Hepatocyte (in vitro differentiated cells): Measurements from ENCODE around the gene ZC3H11A. TPM values are rescaled to one million over a fixed set of nuclear protein-coding genes. Genes with fewer than 3 reads are reported as not detected.
"Not testable (repeated sequence)": the region's sequence is repeated elsewhere in the genome, so short reads cannot be mapped to it uniquely, and the experiment has no call there.

Source experiments
- DNase-seq: peaks from one replicate; pipeline ENCODE4 v3.0.0-alpha.2; 2016; ENCODE audit warnings: low spot score
- H2AFZ ChIP-seq: fragments of 200-600 bp; sonication (generic); 2 replicates; pipeline ENCODE4 v1.6.0; 2016; ENCODE audit warnings: antibody characterized with exemption, mild to moderate bottlenecking
- H3K27ac ChIP-seq: fragments of 200-600 bp; sonication (generic); 2 replicates; pipeline ENCODE4 v1.5.1; 2016; ENCODE audit warnings: mild to moderate bottlenecking
- H3K27me3 ChIP-seq: fragments of 200-600 bp; sonication (generic); 2 replicates; pipeline ENCODE4 v1.6.1; 2016
- H3K36me3 ChIP-seq: fragments of 200-600 bp; sonication (generic); replicated peaks from 2 replicates; pipeline ENCODE4 v1.5.1; 2016; ENCODE audit warnings: low read depth; ENCODE audit not compliant: insufficient read depth
- H3K4me1 ChIP-seq: fragments of 200-600 bp; sonication (generic); 2 replicates; pipeline ENCODE4 v1.5.1; 2016; ENCODE audit warnings: mild to moderate bottlenecking, moderate library complexity; ENCODE audit not compliant: insufficient read depth
- H3K4me2 ChIP-seq: fragments of 200-600 bp; sonication (generic); 2 replicates; pipeline ENCODE4 v1.6.0; 2016
- H3K4me3 ChIP-seq: fragments of 200-600 bp; sonication (generic); 2 replicates; pipeline ENCODE4 v1.5.1; 2016; ENCODE audit warnings: mild to moderate bottlenecking
- H3K79me2 ChIP-seq: fragments of 200-600 bp; sonication (generic); 2 replicates; pipeline ENCODE4 v1.6.0; 2017; ENCODE audit warnings: mild to moderate bottlenecking
- H3K9me2 ChIP-seq: fragments of 200-600 bp; sonication (generic); replicated peaks from 2 replicates; pipeline ENCODE4 v1.6.0; 2017; ENCODE audit warnings: mild to moderate bottlenecking; ENCODE audit not compliant: insufficient read depth
- H3K9me3 ChIP-seq: fragments of 200-600 bp; sonication (generic); 2 replicates; pipeline ENCODE4 v1.5.1; 2016; ENCODE audit warnings: low read depth, mild to moderate bottlenecking
- H4K20me1 ChIP-seq: fragments of 200-600 bp; sonication (generic); 2 replicates; pipeline ENCODE4 v1.6.0; 2016; ENCODE audit warnings: mild to moderate bottlenecking; ENCODE audit not compliant: insufficient read depth, poor library complexity, severe bottlenecking
- EZH2 ChIP-seq: fragments of 200-600 bp; sonication (generic); IDR thresholded peaks from 2 replicates; pipeline ENCODE4 v1.6.1; 2016; ENCODE audit warnings: antibody characterized with exemption, mild to moderate bottlenecking, borderline replicate concordance
- EZH2phosphoT487 ChIP-seq: fragments of 200-600 bp; sonication (generic); IDR thresholded peaks from one replicate; pipeline ENCODE4 v1.6.1; 2018; ENCODE audit warnings: antibody characterized with exemption, mild to moderate bottlenecking, low read depth, moderate library complexity; ENCODE audit not compliant: unreplicated experiment, severe bottlenecking
- WGBS: methylation state at CpG from one replicate; pipeline ENCODE4 v1.1.6; 2016; ENCODE audit warnings: low lambda C conversion rate; ENCODE audit errors: missing lambda C conversion rate; 5-methylcytosine and 5-hydroxymethylcytosine counted together
- polyA plus RNA-seq: library from polyadenylated mRNA; unstranded; fragments of >200 nt; fragmentation: Nextera tagmentation; extraction: Ambion mirVana; gene quantifications from 2 replicates; pipeline ENCODE4 v1.2.1, GENCODE V29; 2016
- total RNA-seq: library from RNA; depleted of rRNA; stranded (reverse); fragments of >200 nt; gene quantifications from 2 replicates; pipeline ENCODE4 v1.2.3, GENCODE V29; 2014
- TF ChIP-seq, protein P1 (sequence below): fragments of 200-600 bp; sonication (generic); IDR thresholded peaks from 2 replicates; pipeline ENCODE4 v1.5.1; 2016; ENCODE audit warnings: antibody characterized with exemption, mild to moderate bottlenecking; ENCODE audit not compliant: poor library complexity

ZC3H11A gene
- total and polyA plus RNA-seq, 2 experiments from 2014 or later: 34.9 to 120 TPM

- peaks cover 58% of the 10 kb centered on the region for H4K20me1 ChIP-seq
- no peaks in the 10 kb centered on the region for H3K9me2 ChIP-seq
- 94% methylated on average over 2 of the region's 2 CpGs for WGBS
- no peak overlapping the region for H3K27ac ChIP-seq
- H3K4me3 ChIP-seq: no peak overlapping the region
- TF ChIP-seq, protein P1, sequence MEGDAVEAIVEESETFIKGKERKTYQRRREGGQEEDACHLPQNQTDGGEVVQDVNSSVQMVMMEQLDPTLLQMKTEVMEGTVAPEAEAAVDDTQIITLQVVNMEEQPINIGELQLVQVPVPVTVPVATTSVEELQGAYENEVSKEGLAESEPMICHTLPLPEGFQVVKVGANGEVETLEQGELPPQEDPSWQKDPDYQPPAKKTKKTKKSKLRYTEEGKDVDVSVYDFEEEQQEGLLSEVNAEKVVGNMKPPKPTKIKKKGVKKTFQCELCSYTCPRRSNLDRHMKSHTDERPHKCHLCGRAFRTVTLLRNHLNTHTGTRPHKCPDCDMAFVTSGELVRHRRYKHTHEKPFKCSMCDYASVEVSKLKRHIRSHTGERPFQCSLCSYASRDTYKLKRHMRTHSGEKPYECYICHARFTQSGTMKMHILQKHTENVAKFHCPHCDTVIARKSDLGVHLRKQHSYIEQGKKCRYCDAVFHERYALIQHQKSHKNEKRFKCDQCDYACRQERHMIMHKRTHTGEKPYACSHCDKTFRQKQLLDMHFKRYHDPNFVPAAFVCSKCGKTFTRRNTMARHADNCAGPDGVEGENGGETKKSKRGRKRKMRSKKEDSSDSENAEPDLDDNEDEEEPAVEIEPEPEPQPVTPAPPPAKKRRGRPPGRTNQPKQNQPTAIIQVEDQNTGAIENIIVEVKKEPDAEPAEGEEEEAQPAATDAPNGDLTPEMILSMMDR: no peak
- H3K27me3 ChIP-seq: no peaks in the 10 kb centered on the region
- peaks cover 74% of the 10 kb centered on the region for H3K79me2 ChIP-seq
- no peaks in the 10 kb centered on the region for H3K4me1 ChIP-seq
- H2AFZ ChIP-seq: no peak overlapping the region
- H3K4me2 ChIP-seq: no peak overlapping the region
- no peaks in the 10 kb centered on the region for H3K9me3 ChIP-seq
- peaks cover 12% of the 10 kb centered on the region for H3K36me3 ChIP-seq
- DNase-seq: no peak
Observed at GRCh38 chr1:203826175-203826574, 30.8 kb downstream of the ZC3H11A start.

DNA sequence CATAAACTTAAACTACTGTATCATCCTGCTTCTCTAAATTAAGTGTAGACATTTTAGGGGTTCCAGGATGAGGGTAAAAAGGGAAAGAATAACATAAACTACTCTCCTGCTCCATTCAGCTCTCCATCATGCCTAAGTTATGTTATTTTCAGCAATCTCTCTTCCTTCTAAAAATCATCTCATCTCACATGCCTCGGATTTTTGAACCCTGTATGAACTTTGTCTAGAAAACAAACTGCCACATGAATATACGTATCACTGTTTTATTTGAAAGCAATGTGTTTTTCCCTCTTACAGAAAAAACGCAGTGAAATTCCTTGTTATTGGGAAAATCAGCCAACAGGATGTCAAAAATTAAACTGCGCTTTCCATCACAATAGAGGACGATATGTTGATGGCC lies 32.6 kb downstream of the ZC3H11A start:
- Histone ChIP-seq H4K20me1 (peaks cover 43% of the 10 kb centered on the region), H3K4me3 (no peak overlapping the region), H3K79me2 (peaks cover 66% of the 10 kb centered on the region), H2AFZ (no peak overlapping the region), H3K4me1 (no peaks in the 10 kb centered on the region), H3K27ac (no peak overlapping the region), H3K27me3 (no peaks in the 10 kb centered on the region), H3K9me2 (no peaks in the 10 kb centered on the region), H3K9me3 (no peaks in the 10 kb centered on the region), H3K4me2 (no peak overlapping the region), H3K36me3 (peaks cover 12% of the 10 kb centered on the region)
- 91% methylated on average over 5 of the region's 5 CpGs for WGBS
- TF ChIP-seq, protein P1: no peak
- TF ChIP-seq EZH2 (no peak), EZH2phosphoT487 (no peak)
- no peak for DNase-seq

DNA sequence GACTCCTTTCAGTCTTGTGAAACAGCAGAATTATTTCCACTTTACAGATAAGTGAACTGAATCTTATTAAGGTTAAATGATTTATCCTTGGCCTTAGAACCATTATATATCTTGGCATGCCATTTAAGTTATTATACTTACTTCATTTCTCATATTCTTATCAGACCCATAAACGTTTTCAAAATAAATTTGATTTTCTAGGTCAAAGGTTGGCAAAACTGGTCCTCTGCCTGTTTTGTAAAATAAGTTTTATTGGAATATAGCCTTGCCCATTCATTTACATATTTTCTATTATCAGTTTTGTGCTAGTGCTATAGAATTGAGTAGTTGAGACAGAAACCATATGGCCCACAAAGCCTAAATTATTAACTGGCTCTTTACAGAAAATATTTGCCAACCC lies 33.1 kb downstream of the ZC3H11A start:
- H3K36me3 ChIP-seq: peaks cover 12% of the 10 kb centered on the region

DNA sequence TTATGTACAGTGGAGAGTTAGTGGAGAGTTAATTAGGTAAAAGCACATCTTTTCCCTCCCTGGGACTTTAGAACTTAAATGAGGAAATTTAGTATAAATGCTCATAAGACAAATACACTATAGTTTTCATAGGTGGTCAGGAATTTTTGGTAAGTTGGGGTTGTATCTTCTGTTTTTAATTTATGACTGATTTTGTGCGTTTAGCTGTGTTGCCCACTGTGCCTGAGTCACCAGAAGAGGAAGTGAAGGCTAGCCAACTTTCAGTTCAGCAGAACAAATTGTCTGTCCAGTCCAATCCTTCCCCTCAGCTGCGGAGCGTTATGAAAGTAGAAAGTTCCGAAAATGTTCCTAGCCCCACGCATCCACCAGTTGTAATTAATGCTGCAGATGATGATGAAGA lies 33.8 kb downstream of the ZC3H11A start:
- H4K20me1 ChIP-seq: peaks cover 36% of the 10 kb centered on the region
- not testable (repeated sequence) for H3K4me3 ChIP-seq, H3K9me3 ChIP-seq, DNase-seq, H3K27ac ChIP-seq, H3K4me1 ChIP-seq, H3K9me2 ChIP-seq, H3K4me2 ChIP-seq, H2AFZ ChIP-seq, H3K27me3 ChIP-seq
- peaks cover 12% of the 10 kb centered on the region for H3K36me3 ChIP-seq
- 95% methylated on average over 5 of the region's 5 CpGs for WGBS
- peaks cover 60% of the 10 kb centered on the region for H3K79me2 ChIP-seq

More for the DNA sequence above, 33.1 kb downstream of the ZC3H11A start:
- Histone ChIP-seq H3K9me2 (no peaks in the 10 kb centered on the region), H3K27me3 (no peaks in the 10 kb centered on the region), H4K20me1 (peaks cover 38% of the 10 kb centered on the region), H3K79me2 (peaks cover 61% of the 10 kb centered on the region), H2AFZ (no peak overlapping the region), H3K4me1 (no peaks in the 10 kb centered on the region), H3K9me3 (no peaks in the 10 kb centered on the region), H3K27ac (no peak overlapping the region), H3K4me2 (no peak overlapping the region), H3K4me3 (no peak overlapping the region)
- no peak for DNase-seq
- WGBS: 75% methylated on average over 1 of the region's 1 CpG
- TF ChIP-seq EZH2 (no peak), EZH2phosphoT487 (no peak)
- TF ChIP-seq, protein P1: no peak
